Heart left ventricle (tissue), 16 donors: ENCODE measurements around the gene KRTAP1-4. TPM values are rescaled to one million over a fixed set of nuclear protein-coding genes. Genes with fewer than 3 reads are reported as not detected.

Experiments used
- ATAC-seq, 4 donors: fragments of 200-7000 bp; cut with Tn5 transposase; one replicate each; pipeline ENCODE4 v1.9.1; 2020 to 2022; ENCODE audit warnings: moderate library complexity in 4 of 4, mild to moderate bottlenecking in 3 of 4, moderate number of reproducible peaks in 1 of 4
- DNase-seq, 5 donors: peaks; one replicate each; pipeline ENCODE4 v3.0.0-alpha.2; 2020
- H3K27ac ChIP-seq, 12 donors: fragments of 200-600 bp; sonication (generic) in 4 of 12; one replicate each; pipeline versions ENCODE4 v1.5.0 to v1.8.0; 2016 to 2022; ENCODE audit warnings: mild to moderate bottlenecking in 2 of 12
- H3K27me3 ChIP-seq, 9 donors: fragments of 200-600 bp; sonication (generic) in 2 of 9; one replicate each; pipeline versions ENCODE4 v1.5.1 to v1.8.0; 2016 to 2022; ENCODE audit warnings: mild to moderate bottlenecking in 3 of 9
- H3K36me3 ChIP-seq, 9 donors: fragments of 200-600 bp; sonication (generic) in 2 of 9; one replicate each; pipeline versions ENCODE4 v1.5.0 to v1.8.0; 2018 to 2022; ENCODE audit warnings: mild to moderate bottlenecking in 2 of 9
- H3K4me1 ChIP-seq, 12 donors: fragments of 200-600 bp; sonication (generic) in 4 of 12; one replicate each; pipeline versions ENCODE4 v1.5.0 to v1.8.0; 2016 to 2022; ENCODE audit warnings: mild to moderate bottlenecking in 3 of 12
- H3K4me3 ChIP-seq, 12 donors: fragments of 200-600 bp; sonication (generic) in 4 of 12; one replicate each; pipeline versions ENCODE4 v1.5.0 to v1.8.0; 2017 to 2022; ENCODE audit warnings: mild to moderate bottlenecking in 9 of 12, moderate library complexity in 4 of 12
- H3K9me3 ChIP-seq, 12 donors: fragments of 200-600 bp; sonication (generic) in 4 of 12; one replicate each; pipeline versions ENCODE4 v1.5.0 to v1.8.0; 2016 to 2022; ENCODE audit warnings: mild to moderate bottlenecking in 1 of 12
- CTCF ChIP-seq, 12 donors: fragments of 200-600 bp; sonication (generic) in 4 of 12; IDR thresholded peaks; one replicate each; pipeline versions ENCODE4 v1.5.0 to v1.8.0; 2018 to 2022; ENCODE audit warnings: antibody characterized with exemption in 12 of 12, mild to moderate bottlenecking in 5 of 12
- POLR2A ChIP-seq, 2 donors: fragments of 450-650 bp; IDR thresholded peaks; one replicate each; pipeline ENCODE4 v1.6.1; 2017; ENCODE audit warnings: antibody characterized with exemption in 2 of 2, mild to moderate bottlenecking in 2 of 2, moderate library complexity in 2 of 2
- WGBS, 4 donors: extraction: QIAGEN DNeasy Blood & Tissue Kit in 2 of 4; methylation state at CpG; one replicate each; pipeline versions ENCODE4 v1.1.5 to v1.1.7; 2013 to 2018; 5-methylcytosine and 5-hydroxymethylcytosine counted together
- intact Hi-C, 10 donors: fragments of 100-400 bp; cut with DNase I; formaldehyde crosslinking; loops; one replicate each; pipeline versions ENCODE4 v1.11.1 to v1.14.2; 2022
- polyA plus RNA-seq, 2 donors: library from polyadenylated mRNA; stranded (reverse); fragments of 200-250 nt; gene quantifications; one replicate each; pipeline ENCODE4 v1.2.3, GENCODE V29; 2013
- total RNA-seq, 9 donors: library from RNA; depleted of rRNA in 2 of 9; stranded (reverse); fragments of >200 nt in 2 of 9; fragmentation: NEBNext Ultra II Directional in 3 of 9; extraction: Animal tissue kit (Norgen Biotek cat#: 25700) in 3 of 9; gene quantifications; one replicate each; pipeline versions ENCODE4 v1.1.0 to v1.2.4, GENCODE V29; 2016 to 2023
- donor health status: ischemic (EF 13 %, LVEDD 7.1; RV severe dilation, severe dysfunction).
- donor health status: healthy with polysubstance abuse.
- donor health status: DM: no; HTN: yes; CAD: no.
- donor health status: DM: no; HTN: no; CAD: no.
- donor health status: ischemic (EF 25% LVEDD 6.9; RV normal size, moderate dysfunction).
- donor health status: ischemic (EF 25% LVEDD 5.7; RV mildly dilated, moderate dysfunction).
- donor health status: healthy.
- donor health status: DM: yes; HTN: yes; CAD: no.
- donor health status: ischemic (EF 35%, LVEDD 5.7; RV mildly dilated, moderate dysfunction).
- donor health status: nonischemic (EF 11% LVEDD 7.7; RV severe dilation, severe dysfunction).
- donor health status: DM: yes; HTN: yes; CAD: no.
- donor health status: PGD.
- donor health status: ischemic (EF 29% LVEDD 5.4; RV normal size, mild dysfunction).
- donor health status: nonischemic (EF 23%, LVEDD 6.1; RV moderate dilation, normal function).

The KRTAP1-4 gene
- total and polyA plus RNA-seq, 11 donors, result not detected

GRCh38 chr17:41026715-41027471 is 3.1 kb downstream of the KRTAP1-4 start, which contains the start of gene KRTAP1-5:
Gene KRTAP1-5, minus strand, starts transcription at chr17:41027208. Its CDS starts 53 bp downstream, at chr17:41027155.
- 72 to 77% (median 76%) methylated on average over 7 to 9 of the region's 9 CpGs for WGBS, 4 donors
- DNase-seq (peak in 1 of 5 donors; percentile 51), ATAC-seq (no peak)
- Histone ChIP-seq H3K4me3 (no peak within 1 kb of the TSS), H3K27ac (no peak within 1 kb of the TSS), H3K9me3 (peaks cover 0 to 3% (median 0%) of the 10 kb centered on the region in 12 donors), H3K27me3 (peaks cover 0 to 23% (median 7%) of the 10 kb centered on the region in 9 donors), H3K4me1 (no peaks in the 10 kb centered on the region), H3K36me3 (no peaks in the 10 kb centered on the region)
- TF ChIP-seq POLR2A (IDR thresholded peaks at IDR 0.05) (no peak), CTCF (IDR thresholded peaks at IDR 0.05) (no peak)
- intact Hi-C loops, result no loop called here

GRCh38 chr17:41024697-41025096 is 5.3 kb downstream of the KRTAP1-4 start:
- H3K27ac ChIP-seq, result no peak overlapping the region
- ATAC-seq (no peak), DNase-seq (no peak)
- peaks cover 0 to 20% (median 7%) of the 10 kb centered on the region in 9 donors for H3K27me3 ChIP-seq
- TF ChIP-seq POLR2A (IDR thresholded peaks at IDR 0.05) (no peak), CTCF (IDR thresholded peaks at IDR 0.05) (no peak)
- no peaks in the 10 kb centered on the region for H3K4me1 ChIP-seq
- 64 to 82% (median 74%) methylated on average over 3 of the region's 3 CpGs for WGBS, 4 donors
- peaks cover 0 to 10% (median 0%) of the 10 kb centered on the region in 12 donors for H3K9me3 ChIP-seq
- intact Hi-C loops, result no loop called here
- H3K4me3 ChIP-seq, result no peak overlapping the region
- H3K36me3 ChIP-seq, result no peaks in the 10 kb centered on the region

- intact Hi-C loops, result no loop called here
- Histone ChIP-seq H3K9me3 (peaks cover 0 to 10% (median 0%) of the 10 kb centered on the region in 12 donors), H3K36me3 (no peaks in the 10 kb centered on the region), H3K27ac (no peak overlapping the region), H3K27me3 (no peaks in the 10 kb centered on the region), H3K4me3 (no peak overlapping the region), H3K4me1 (no peaks in the 10 kb centered on the region)
- no peak for DNase-seq
- no peak for ATAC-seq
- TF ChIP-seq POLR2A (IDR thresholded peaks at IDR 0.05) (no peak), CTCF (IDR thresholded peaks at IDR 0.05) (no peak)
Observed at GRCh38 chr17:41020336-41020735, 9.7 kb downstream of the KRTAP1-4 start.

- TF ChIP-seq POLR2A (IDR thresholded peaks at IDR 0.05), result no peak
- TF ChIP-seq CTCF (IDR thresholded peaks at IDR 0.05), result no peak
- H3K27ac ChIP-seq, result no peak overlapping the region
- H3K36me3 ChIP-seq, result no peaks in the 10 kb centered on the region
- DNase-seq (no peak), ATAC-seq (no peak)
- H3K9me3 ChIP-seq, result peaks cover 0 to 10% (median 0%) of the 10 kb centered on the region in 12 donors
- H3K27me3 ChIP-seq, result peaks cover 0 to 4% (median 0%) of the 10 kb centered on the region in 9 donors
- peaks cover 0 to 2% (median 0%) of the 10 kb centered on the region in 12 donors for H3K4me1 ChIP-seq
- 91 to 96% (median 93%) methylated on average over 2 to 3 of the region's 3 CpGs for WGBS, 4 donors
- H3K4me3 ChIP-seq, result no peak overlapping the region
- intact Hi-C loops, result no loop called here
Observed at GRCh38 chr17:41019415-41019814, 10.6 kb downstream of the KRTAP1-4 start.
